HepG2 (cell line): ENCODE results near the gene GZMH. TPM values are rescaled to one million over a fixed set of nuclear protein-coding genes. Genes with fewer than 3 reads are reported as not detected.

Experiments used
- BHLHE40 ChIP-seq: IDR thresholded peaks from 2 replicates; pipeline ENCODE4 v1.6.1; 2011; ENCODE audit warnings: low read length, improper control_type of control experiment
- CREB1 ChIP-seq, 2 experiments: fragments of 450-650 bp in 1 of 2; IDR thresholded peaks; 2 replicates each; pipeline ENCODE4 v1.6.1; 2016 to 2017; ENCODE audit warnings: control low read depth in 1 of 2, mild to moderate bottlenecking in 1 of 2, missing compliant biosample characterization in 1 of 2, missing genetic modification characterization in 1 of 2
- FOSL2 ChIP-seq: sonication (generic); formaldehyde crosslinking; IDR thresholded peaks from 2 replicates; pipeline ENCODE4 v1.4.0; 2020; ENCODE audit warnings: missing genetic modification reagents
- KLF15 ChIP-seq: sonication (generic); formaldehyde crosslinking; IDR thresholded peaks from 2 replicates; pipeline ENCODE4 v1.8.1; 2023; ENCODE audit warnings: borderline replicate concordance, mild to moderate bottlenecking, inconsistent platforms, missing genetic modification reagents, mixed read lengths
- NFYB ChIP-seq: sonication (generic); formaldehyde crosslinking; IDR thresholded peaks from 2 replicates; pipeline ENCODE4 v1.4.0; 2020; ENCODE audit warnings: missing genetic modification reagents
- RARG ChIP-seq: sonication (generic); formaldehyde crosslinking; IDR thresholded peaks from 2 replicates; pipeline ENCODE4 v1.4.0; 2020; ENCODE audit warnings: low read depth, mild to moderate bottlenecking, missing genetic modification reagents
- TMF1 ChIP-seq: sonication (generic); formaldehyde crosslinking; IDR thresholded peaks from 2 replicates; pipeline ENCODE4 v1.8.1; 2022; ENCODE audit warnings: low read depth, missing genetic modification reagents
- ZFX ChIP-seq: sonication (generic); formaldehyde crosslinking; IDR thresholded peaks from 2 replicates; pipeline ENCODE4 v1.4.0; 2020; ENCODE audit warnings: mild to moderate bottlenecking, low read depth, missing genetic modification reagents, moderate library complexity
- ZNF260 ChIP-seq: sonication (generic); formaldehyde crosslinking; IDR thresholded peaks from 2 replicates; pipeline ENCODE4 v1.4.0; 2020; ENCODE audit warnings: missing genetic modification reagents, low read depth, mild to moderate bottlenecking, borderline replicate concordance
- ZNF34 ChIP-seq: sonication (generic); formaldehyde crosslinking; IDR thresholded peaks from 2 replicates; pipeline ENCODE4 v1.4.0; 2020; ENCODE audit warnings: mild to moderate bottlenecking, missing genetic modification reagents, borderline replicate concordance
- ZNF383 ChIP-seq: sonication (generic); formaldehyde crosslinking; IDR thresholded peaks from 2 replicates; pipeline ENCODE4 v1.4.0; 2020; ENCODE audit warnings: missing genetic modification reagents, mild to moderate bottlenecking, borderline replicate concordance
- ZNF510 ChIP-seq: sonication (generic); formaldehyde crosslinking; IDR thresholded peaks from 2 replicates; pipeline ENCODE4 v1.4.0; 2020; ENCODE audit warnings: low read depth, mild to moderate bottlenecking, missing genetic modification reagents
- ZNF563 ChIP-seq: sonication (generic); formaldehyde crosslinking; IDR thresholded peaks from 2 replicates; pipeline ENCODE4 v1.8.0; 2022; ENCODE audit warnings: mild to moderate bottlenecking, moderate library complexity, missing genetic modification reagents
- ZNF777 ChIP-seq: sonication (generic); formaldehyde crosslinking; IDR thresholded peaks from 2 replicates; pipeline ENCODE4 v1.4.0; 2020; ENCODE audit warnings: missing genetic modification reagents
- polyA plus RNA-seq, 8 experiments: library from polyadenylated mRNA; depleted of rRNA in 3 of 8; stranded (reverse) in 7 of 8; unstranded in 1 of 8; fragments of >200 nt; fragmentation: Illumina TruSeq in 4 of 8; extraction: Trizol in 4 of 8; gene quantifications; 2 replicates each; pipeline versions ENCODE4 v1.2.1 to v1.2.3, GENCODE V29; 2011 to 2016; ENCODE audit warnings: low read depth in 4 of 8, missing spikeins in 1 of 8, mixed read lengths in 1 of 8; ENCODE audit not compliant: insufficient read depth in 1 of 8
- total RNA-seq, 5 experiments: library from RNA; depleted of rRNA; stranded (reverse); fragments of >200 nt; fragmentation: Illumina TruSeq; extraction: Trizol; gene quantifications; 2 replicates each; pipeline ENCODE4 v1.2.3, GENCODE V29; 2016; ENCODE audit warnings: low read depth in 1 of 5
- TF ChIP-seq, protein P1 (sequence below): sonication (generic); formaldehyde crosslinking; IDR thresholded peaks from 2 replicates; pipeline ENCODE4 v1.5.0; 2020; ENCODE audit warnings: mild to moderate bottlenecking, missing genetic modification reagents, moderate library complexity
- TF ChIP-seq, protein P2 (sequence below), 2 experiments: sonication (generic) in 1 of 2; formaldehyde crosslinking in 1 of 2; IDR thresholded peaks; 2 replicates each; pipeline versions ENCODE4 v1.6.1 to v1.9.0; 2014 to 2022; ENCODE audit warnings: antibody characterized with exemption in 1 of 2, borderline replicate concordance in 1 of 2, inconsistent platforms in 1 of 2, low read depth in 1 of 2, missing genetic modification reagents in 1 of 2
- TF ChIP-seq, protein P3 (sequence below): sonication (generic); formaldehyde crosslinking; IDR thresholded peaks from 2 replicates; pipeline ENCODE4 v1.8.0; 2022; ENCODE audit warnings: mild to moderate bottlenecking, missing genetic modification reagents, borderline replicate concordance
- TF ChIP-seq, protein P4 (sequence below): IDR thresholded peaks from 2 replicates; pipeline ENCODE4 v1.6.1; 2016; ENCODE audit warnings: mild to moderate bottlenecking

GZMH gene
- total and polyA plus RNA-seq, 2 of the 13 experiments (the other 11 are each of a cell fraction or from before 2014, with no cell fraction given): 0.08 TPM; not detected in 1

DNA sequence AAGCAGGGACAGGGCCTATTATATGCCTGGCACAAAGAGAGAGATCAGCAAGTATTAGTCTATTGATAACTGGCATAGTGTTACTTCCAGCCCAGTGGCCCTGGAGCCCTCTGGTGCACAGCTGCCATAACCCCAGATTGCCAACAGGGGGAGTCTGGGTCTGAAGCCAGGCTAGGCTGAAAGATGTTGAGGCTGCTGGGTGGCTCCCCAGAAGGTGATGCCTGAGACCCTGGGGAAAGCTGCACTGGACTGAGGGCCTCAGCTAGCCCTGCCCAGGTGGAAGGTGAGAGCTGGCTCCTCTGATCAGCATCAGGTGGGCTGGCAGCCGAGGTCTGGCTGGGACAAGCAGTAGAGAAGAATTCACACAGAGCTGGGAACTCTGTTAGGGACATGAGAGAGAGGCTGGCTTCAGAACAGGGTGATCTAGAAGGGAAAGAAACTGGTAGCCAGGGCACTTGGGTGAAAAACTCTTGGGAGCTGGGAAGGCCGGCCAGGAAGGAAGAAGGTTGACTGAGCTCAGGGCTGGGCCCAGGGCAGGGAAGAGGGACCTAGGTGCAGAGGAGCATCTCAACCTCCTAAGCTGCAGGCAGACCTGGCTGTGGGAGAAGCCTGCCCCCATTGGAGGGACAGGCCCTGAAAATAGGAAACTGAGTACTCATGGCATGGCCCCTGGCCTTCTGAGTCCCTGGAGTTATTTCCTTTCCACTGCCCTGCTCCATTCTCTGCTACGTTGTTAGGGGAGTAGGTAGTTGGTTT lies 3.9 kb downstream of the GZMH start (continued):
- TF ChIP-seq, protein P1, sequence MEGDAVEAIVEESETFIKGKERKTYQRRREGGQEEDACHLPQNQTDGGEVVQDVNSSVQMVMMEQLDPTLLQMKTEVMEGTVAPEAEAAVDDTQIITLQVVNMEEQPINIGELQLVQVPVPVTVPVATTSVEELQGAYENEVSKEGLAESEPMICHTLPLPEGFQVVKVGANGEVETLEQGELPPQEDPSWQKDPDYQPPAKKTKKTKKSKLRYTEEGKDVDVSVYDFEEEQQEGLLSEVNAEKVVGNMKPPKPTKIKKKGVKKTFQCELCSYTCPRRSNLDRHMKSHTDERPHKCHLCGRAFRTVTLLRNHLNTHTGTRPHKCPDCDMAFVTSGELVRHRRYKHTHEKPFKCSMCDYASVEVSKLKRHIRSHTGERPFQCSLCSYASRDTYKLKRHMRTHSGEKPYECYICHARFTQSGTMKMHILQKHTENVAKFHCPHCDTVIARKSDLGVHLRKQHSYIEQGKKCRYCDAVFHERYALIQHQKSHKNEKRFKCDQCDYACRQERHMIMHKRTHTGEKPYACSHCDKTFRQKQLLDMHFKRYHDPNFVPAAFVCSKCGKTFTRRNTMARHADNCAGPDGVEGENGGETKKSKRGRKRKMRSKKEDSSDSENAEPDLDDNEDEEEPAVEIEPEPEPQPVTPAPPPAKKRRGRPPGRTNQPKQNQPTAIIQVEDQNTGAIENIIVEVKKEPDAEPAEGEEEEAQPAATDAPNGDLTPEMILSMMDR (CRISPR knock-in tag): peak; percentile 88
- TF ChIP-seq ZNF563 (CRISPR knock-in tag) (no peak), RARG (CRISPR knock-in tag) (no peak), ZNF383 (CRISPR knock-in tag) (no peak), FOSL2 (CRISPR knock-in tag) (no peak), BHLHE40 (no peak), TMF1 (CRISPR knock-in tag) (no peak), NFYB (CRISPR knock-in tag) (no peak), ZNF510 (CRISPR knock-in tag) (no peak), CREB1 (IDR thresholded peaks at IDR 0.05) (no peak), CREB1 (CRISPR knock-in tag; IDR thresholded peaks at IDR 0.05) (no peak), ZFX (CRISPR knock-in tag) (no peak), ZNF34 (CRISPR knock-in tag) (no peak), KLF15 (CRISPR knock-in tag) (no peak), ZNF777 (CRISPR knock-in tag) (no peak), ZNF260 (CRISPR knock-in tag) (no peak)
- TF ChIP-seq, protein P2, sequence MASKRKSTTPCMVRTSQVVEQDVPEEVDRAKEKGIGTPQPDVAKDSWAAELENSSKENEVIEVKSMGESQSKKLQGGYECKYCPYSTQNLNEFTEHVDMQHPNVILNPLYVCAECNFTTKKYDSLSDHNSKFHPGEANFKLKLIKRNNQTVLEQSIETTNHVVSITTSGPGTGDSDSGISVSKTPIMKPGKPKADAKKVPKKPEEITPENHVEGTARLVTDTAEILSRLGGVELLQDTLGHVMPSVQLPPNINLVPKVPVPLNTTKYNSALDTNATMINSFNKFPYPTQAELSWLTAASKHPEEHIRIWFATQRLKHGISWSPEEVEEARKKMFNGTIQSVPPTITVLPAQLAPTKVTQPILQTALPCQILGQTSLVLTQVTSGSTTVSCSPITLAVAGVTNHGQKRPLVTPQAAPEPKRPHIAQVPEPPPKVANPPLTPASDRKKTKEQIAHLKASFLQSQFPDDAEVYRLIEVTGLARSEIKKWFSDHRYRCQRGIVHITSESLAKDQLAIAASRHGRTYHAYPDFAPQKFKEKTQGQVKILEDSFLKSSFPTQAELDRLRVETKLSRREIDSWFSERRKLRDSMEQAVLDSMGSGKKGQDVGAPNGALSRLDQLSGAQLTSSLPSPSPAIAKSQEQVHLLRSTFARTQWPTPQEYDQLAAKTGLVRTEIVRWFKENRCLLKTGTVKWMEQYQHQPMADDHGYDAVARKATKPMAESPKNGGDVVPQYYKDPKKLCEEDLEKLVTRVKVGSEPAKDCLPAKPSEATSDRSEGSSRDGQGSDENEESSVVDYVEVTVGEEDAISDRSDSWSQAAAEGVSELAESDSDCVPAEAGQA (IDR thresholded peaks at IDR 0.05; ENCODE audit: low read depth): no peak
- TF ChIP-seq, protein P2 (CRISPR knock-in tag; IDR thresholded peaks at IDR 0.05; ENCODE audit: borderline replicate concordance): no peak
- TF ChIP-seq, protein P3, sequence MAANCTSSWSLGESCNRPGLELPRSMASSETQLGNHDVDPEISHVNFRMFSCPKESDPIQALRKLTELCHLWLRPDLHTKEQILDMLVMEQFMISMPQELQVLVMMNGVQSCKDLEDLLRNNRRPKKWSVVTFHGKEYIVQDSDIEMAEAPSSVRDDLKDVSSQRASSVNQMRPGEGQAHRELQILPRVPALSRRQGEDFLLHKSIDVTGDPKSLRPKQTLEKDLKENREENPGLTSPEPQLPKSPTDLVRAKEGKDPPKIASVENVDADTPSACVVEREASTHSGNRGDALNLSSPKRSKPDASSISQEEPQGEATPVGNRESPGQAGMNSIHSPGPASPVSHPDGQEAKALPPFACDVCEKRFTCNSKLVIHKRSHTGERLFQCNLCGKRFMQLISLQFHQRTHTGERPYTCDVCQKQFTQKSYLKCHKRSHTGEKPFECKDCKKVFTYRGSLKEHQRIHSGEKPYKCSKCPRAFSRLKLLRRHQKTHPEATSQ (CRISPR knock-in tag): no peak
- TF ChIP-seq, protein P4, sequence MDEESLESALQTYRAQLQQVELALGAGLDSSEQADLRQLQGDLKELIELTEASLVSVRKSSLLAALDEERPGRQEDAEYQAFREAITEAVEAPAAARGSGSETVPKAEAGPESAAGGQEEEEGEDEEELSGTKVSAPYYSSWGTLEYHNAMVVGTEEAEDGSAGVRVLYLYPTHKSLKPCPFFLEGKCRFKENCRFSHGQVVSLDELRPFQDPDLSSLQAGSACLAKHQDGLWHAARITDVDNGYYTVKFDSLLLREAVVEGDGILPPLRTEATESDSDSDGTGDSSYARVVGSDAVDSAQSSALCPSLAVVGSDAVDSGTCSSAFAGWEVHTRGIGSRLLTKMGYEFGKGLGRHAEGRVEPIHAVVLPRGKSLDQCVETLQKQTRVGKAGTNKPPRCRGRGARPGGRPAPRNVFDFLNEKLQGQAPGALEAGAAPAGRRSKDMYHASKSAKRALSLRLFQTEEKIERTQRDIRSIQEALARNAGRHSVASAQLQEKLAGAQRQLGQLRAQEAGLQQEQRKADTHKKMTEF (CRISPR knock-in tag): no peak
